NCI-H1436 (cell line): ENCODE data around the gene SV2B.

ENCODE experiments used
- DNase-seq: peaks from one replicate; lab custom pipeline; 2025; lab: John Stamatoyannopoulos, UW

SV2B gene

GRCh38 chr15:91193378-91193720 lies 93.3 kb downstream of the SV2B start:
- no peak for DNase-seq

- DNase-seq = no peak
Observed at GRCh38 chr15:91196127-91196526, 96.1 kb downstream of the SV2B start.

- DNase-seq = no peak
Observed at GRCh38 chr15:91196768-91197167, 96.7 kb downstream of the SV2B start.

GRCh38 chr15:91199511-91199910 lies 99.5 kb downstream of the SV2B start:
- DNase-seq = no peak

GRCh38 chr15:91200101-91200754 lies 100.2 kb downstream of the SV2B start:
- DNase-seq = no peak

GRCh38 chr15:91202510-91203102 lies 102.5 kb downstream of the SV2B start:
- no peak for DNase-seq

GRCh38 chr15:91203619-91204203 lies 103.7 kb downstream of the SV2B start:
- DNase-seq = no peak

GRCh38 chr15:91208371-91208770 lies 108.3 kb downstream of the SV2B start:
- DNase-seq = no peak

GRCh38 chr15:91209318-91209717 lies 109.3 kb downstream of the SV2B start:
- no peak for DNase-seq

GRCh38 chr15:91209726-91210125 lies 109.7 kb downstream of the SV2B start:
- DNase-seq = no peak

GRCh38 chr15:91214675-91215590 lies 114.9 kb downstream of the SV2B start:
- DNase-seq = no peak

- DNase-seq = no peak
Observed at GRCh38 chr15:91216000-91216399, 115.9 kb downstream of the SV2B start.

- DNase-seq = no peak
Observed at GRCh38 chr15:91219206-91219605, 119.1 kb downstream of the SV2B start.

GRCh38 chr15:91222052-91222451 lies 122.0 kb downstream of the SV2B start:
- no peak for DNase-seq

- no peak for DNase-seq
Observed at GRCh38 chr15:91223863-91224262, 123.8 kb downstream of the SV2B start.

- peak; percentile 7 for DNase-seq
Observed at GRCh38 chr15:91224755-91225380, 124.8 kb downstream of the SV2B start.

- no peak for DNase-seq
Observed at GRCh38 chr15:91225741-91226140, 125.7 kb downstream of the SV2B start.

- DNase-seq = no peak
Observed at GRCh38 chr15:91227117-91227516, 127.1 kb downstream of the SV2B start.

GRCh38 chr15:91227766-91228165 lies 127.7 kb downstream of the SV2B start:
- DNase-seq = no peak

- DNase-seq = no peak
Observed at GRCh38 chr15:91228383-91228782, 128.3 kb downstream of the SV2B start.

GRCh38 chr15:91228890-91229289 lies 128.8 kb downstream of the SV2B start:
- DNase-seq = no peak

GRCh38 chr15:91231703-91232102 lies 131.6 kb downstream of the SV2B start:
- no peak for DNase-seq
